Prostate gland (tissue), 2 donors: Measurements from ENCODE around the gene RAPGEF3. TPM values are rescaled to one million over a fixed set of nuclear protein-coding genes. Genes with fewer than 3 reads are reported as not detected.

ENCODE experiments used
- DNase-seq: peaks from one replicate; pipeline ENCODE4 v3.0.0-alpha.2; 2019; ENCODE audit warnings: low spot score
- H3K27ac ChIP-seq, 2 donors: fragments of 200-600 bp; sonication (generic); 2 replicates each; pipeline ENCODE4 v1.5.1; 2017 to 2019
- H3K27me3 ChIP-seq: fragments of 200-600 bp; sonication (generic); replicated peaks from 2 replicates; pipeline ENCODE4 v1.5.1; 2019; ENCODE audit not compliant: insufficient read depth
- H3K36me3 ChIP-seq, 2 donors: fragments of 200-600 bp; sonication (generic); 1 replicate in 1 of 2; 2 replicates in 1 of 2; pipeline versions ENCODE4 v1.5.1 to v1.8.1; 2017 to 2019
- H3K4me1 ChIP-seq: fragments of 200-600 bp; sonication (generic); replicated peaks from 2 replicates; pipeline ENCODE4 v1.5.1; 2019
- H3K4me3 ChIP-seq, 2 donors: fragments of 200-600 bp; sonication (generic); 2 replicates each; pipeline ENCODE4 v1.5.1; 2017 to 2019
- H3K9me3 ChIP-seq: fragments of 200-600 bp; sonication (generic); 2 replicates; pipeline ENCODE4 v1.5.1; 2017
- POLR2A ChIP-seq: fragments of 450-650 bp; IDR thresholded peaks from one replicate; pipeline ENCODE4 v1.6.1; 2016; ENCODE audit warnings: antibody characterized with exemption, mild to moderate bottlenecking
- POLR2AphosphoS5 ChIP-seq: sonication (generic); formaldehyde crosslinking; IDR thresholded peaks from one replicate; pipeline ENCODE4 v1.6.1; 2017; ENCODE audit warnings: antibody characterized with exemption
- WGBS: methylation state at CpG from one replicate; pipeline ENCODE4 v1.1.5; 2018; 5-methylcytosine and 5-hydroxymethylcytosine counted together
- intact Hi-C: fragments of 100-400 bp; cut with DNase I; formaldehyde crosslinking; loops from one replicate; pipeline ENCODE4 v1.14.2; 2022
- total RNA-seq, 2 donors: library from RNA; depleted of rRNA; stranded (reverse); fragments of >200 nt; gene quantifications; one replicate each; pipeline ENCODE4 v1.1.0, GENCODE V29; 2016
- TF ChIP-seq, protein P1 (sequence below), 4 experiments: fragments of 200-600 bp in 2 of 4; fragments of 450-650 bp in 2 of 4; sonication (generic) in 2 of 4; IDR thresholded peaks; 1 replicate in 3 of 4; 2 replicates in 1 of 4; pipeline ENCODE4 v1.5.1; 2016 to 2019; ENCODE audit warnings: antibody characterized with exemption in 4 of 4, mild to moderate bottlenecking in 2 of 4, moderate library complexity in 2 of 4

The RAPGEF3 gene
- total RNA-seq, 2 donors from 2014 or later, result 19.1 to 28.5 TPM

GRCh38 chr12:47782372-47782770 is 23.7 kb upstream of the RAPGEF3 start:
- Histone ChIP-seq H3K27ac (peak overlapping the region; percentile 59 to 74), H3K4me1 (peaks cover 12% of the 10 kb centered on the region), H3K27me3 (no peaks in the 10 kb centered on the region), H3K9me3 (no peaks in the 10 kb centered on the region), H3K4me3 (no peak overlapping the region), H3K36me3 (peaks cover 11 to 22% of the 10 kb centered on the region in 2 donors)
- WGBS, result 32% methylated on average over 8 of the region's 8 CpGs
- no peak for DNase-seq
- intact Hi-C loops, result no loop called here
- TF ChIP-seq POLR2A (no peak), POLR2AphosphoS5 (no peak)
- TF ChIP-seq, protein P1, sequence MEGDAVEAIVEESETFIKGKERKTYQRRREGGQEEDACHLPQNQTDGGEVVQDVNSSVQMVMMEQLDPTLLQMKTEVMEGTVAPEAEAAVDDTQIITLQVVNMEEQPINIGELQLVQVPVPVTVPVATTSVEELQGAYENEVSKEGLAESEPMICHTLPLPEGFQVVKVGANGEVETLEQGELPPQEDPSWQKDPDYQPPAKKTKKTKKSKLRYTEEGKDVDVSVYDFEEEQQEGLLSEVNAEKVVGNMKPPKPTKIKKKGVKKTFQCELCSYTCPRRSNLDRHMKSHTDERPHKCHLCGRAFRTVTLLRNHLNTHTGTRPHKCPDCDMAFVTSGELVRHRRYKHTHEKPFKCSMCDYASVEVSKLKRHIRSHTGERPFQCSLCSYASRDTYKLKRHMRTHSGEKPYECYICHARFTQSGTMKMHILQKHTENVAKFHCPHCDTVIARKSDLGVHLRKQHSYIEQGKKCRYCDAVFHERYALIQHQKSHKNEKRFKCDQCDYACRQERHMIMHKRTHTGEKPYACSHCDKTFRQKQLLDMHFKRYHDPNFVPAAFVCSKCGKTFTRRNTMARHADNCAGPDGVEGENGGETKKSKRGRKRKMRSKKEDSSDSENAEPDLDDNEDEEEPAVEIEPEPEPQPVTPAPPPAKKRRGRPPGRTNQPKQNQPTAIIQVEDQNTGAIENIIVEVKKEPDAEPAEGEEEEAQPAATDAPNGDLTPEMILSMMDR (IDR thresholded peaks at IDR 0.05), result no peak

- no peak overlapping the region for H3K4me3 ChIP-seq
- no peaks in the 10 kb centered on the region for H3K9me3 ChIP-seq
- peaks cover 5 to 17% of the 10 kb centered on the region in 2 donors for H3K36me3 ChIP-seq
- intact Hi-C loops, result no loop called here
- peak overlapping the region; percentile 59 to 74 for H3K27ac ChIP-seq
- TF ChIP-seq, protein P1 (IDR thresholded peaks at IDR 0.05), result no peak
- peak; percentile 78 for TF ChIP-seq POLR2AphosphoS5
- 42% methylated on average over 13 of the region's 13 CpGs for WGBS
- peaks cover 12% of the 10 kb centered on the region for H3K4me1 ChIP-seq
- no peaks in the 10 kb centered on the region for H3K27me3 ChIP-seq
- peak; percentile 88 for DNase-seq
These were observed 23.0 kb upstream of the RAPGEF3 start for GRCh38 chr12:47781479-47782371.

GRCh38 chr12:47779943-47780504 is 21.3 kb upstream of the RAPGEF3 start:
- peaks cover 2 to 6% of the 10 kb centered on the region in 2 donors for H3K36me3 ChIP-seq
- H3K4me1 ChIP-seq, result peaks cover 12% of the 10 kb centered on the region
- H3K27ac ChIP-seq, result no peak overlapping the region
- intact Hi-C loops, result loop anchor here (2.0 to 5.0 kb wide), 4 partner anchors 38 to 128 kb away; no protein-coding TSS in a partner anchor
- H3K27me3 ChIP-seq, result no peaks in the 10 kb centered on the region
- H3K4me3 ChIP-seq, result no peak overlapping the region
- WGBS, result 81% methylated on average over 11 of the region's 11 CpGs
- TF ChIP-seq POLR2AphosphoS5, result no peak
- TF ChIP-seq, protein P1 (IDR thresholded peaks at IDR 0.05), result no peak
- no peak for TF ChIP-seq POLR2A
- H3K9me3 ChIP-seq, result no peaks in the 10 kb centered on the region
- no peak for DNase-seq

GRCh38 chr12:47779301-47779942 is 20.7 kb upstream of the RAPGEF3 start:
- peak; percentile 84 for DNase-seq
- Histone ChIP-seq H3K27ac (no peak overlapping the region), H3K36me3 (peaks cover 0 to under 1% of the 10 kb centered on the region in 2 donors), H3K4me1 (peaks cover 12% of the 10 kb centered on the region), H3K27me3 (no peaks in the 10 kb centered on the region), H3K9me3 (no peaks in the 10 kb centered on the region), H3K4me3 (no peak overlapping the region)
- intact Hi-C loops, result loop anchor here (2.0 to 5.0 kb wide), 4 partner anchors 37 to 127 kb away; no protein-coding TSS in a partner anchor
- TF ChIP-seq, protein P1 (IDR thresholded peaks at IDR 0.05), result peak; percentile 79 to 96 (median 95)
- TF ChIP-seq POLR2A (no peak), POLR2AphosphoS5 (peak; percentile 62)
- 33% methylated on average over 19 of the region's 19 CpGs for WGBS
